ENCODE data around the gene ELL.

ELL gene

DNA sequence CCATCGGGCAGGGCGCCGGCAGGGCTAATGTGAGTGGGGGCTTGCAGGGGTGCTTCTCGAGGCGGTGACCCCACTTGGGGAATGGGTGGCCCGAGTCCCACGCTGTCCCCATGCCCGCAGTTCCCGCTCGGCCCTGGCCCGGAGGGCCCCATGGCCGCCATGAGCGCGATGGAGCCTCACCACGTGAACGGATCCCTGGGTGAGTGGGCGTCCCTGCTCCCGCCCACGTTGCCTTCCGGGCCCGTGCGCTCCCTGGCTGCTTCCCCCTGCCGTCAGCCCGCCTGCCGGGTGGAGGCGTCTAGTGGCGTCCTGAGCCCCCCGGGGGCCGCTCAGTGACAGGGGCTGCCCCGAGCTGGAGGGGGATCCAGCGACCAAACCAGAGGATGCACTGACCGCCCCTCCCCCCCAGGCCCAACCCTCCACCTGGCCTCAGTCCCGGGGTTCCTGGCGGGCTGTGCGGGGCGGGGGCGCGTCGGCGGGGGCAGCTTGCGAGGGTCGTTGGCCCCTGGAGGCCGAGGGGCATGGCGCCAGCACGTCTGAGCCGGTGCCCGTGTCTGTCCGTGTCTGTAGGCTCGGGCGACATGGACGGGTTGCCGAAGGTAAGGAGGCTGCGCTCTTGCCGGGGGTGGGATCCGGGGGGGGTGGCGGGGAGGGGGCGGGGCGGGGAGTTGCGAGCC is 88.7 kb downstream of the ELL start:
- DNase-seq (ENCODE audit: low spot score) = peak; percentile 80
- TF ChIP-seq CTCF (IDR thresholded peaks at IDR 0.05; ENCODE audit: extremely low read depth, missing control alignments) = no peak

DNA sequence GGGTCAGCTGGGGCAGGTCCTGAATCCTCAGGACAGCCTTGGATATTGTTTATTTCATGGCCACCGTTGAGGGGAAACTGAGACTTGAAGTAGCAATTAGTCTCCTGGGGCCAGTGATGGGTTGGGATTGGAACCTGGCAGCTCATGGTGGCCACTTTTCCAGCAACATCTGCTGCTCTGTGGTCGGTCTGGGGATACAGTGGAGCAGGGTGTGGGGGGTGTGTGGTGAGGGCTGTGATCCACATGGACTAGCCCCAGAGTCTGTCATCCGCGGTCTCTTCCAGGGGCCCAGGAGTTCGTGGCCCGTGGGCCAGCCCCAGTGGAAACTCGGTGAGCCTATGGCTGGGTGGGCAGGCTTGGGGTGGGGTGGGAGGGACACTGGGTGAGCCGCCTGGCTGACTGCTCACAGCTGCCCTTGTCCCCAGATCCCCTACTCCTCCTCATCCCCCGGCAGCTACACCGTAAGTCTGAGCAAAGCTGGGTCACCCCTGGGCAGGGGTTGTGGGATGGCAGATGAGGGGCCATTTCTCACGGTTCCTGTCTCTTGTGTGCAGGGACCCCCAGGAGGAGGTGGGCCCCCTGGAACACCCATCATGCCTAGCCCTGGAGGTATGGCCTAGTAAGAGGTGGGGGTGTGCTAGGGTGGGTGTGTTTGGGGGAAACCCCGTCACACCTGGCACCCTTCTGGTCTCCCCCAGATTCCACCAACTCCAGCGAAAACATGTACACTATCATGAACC is 89.4 kb downstream of the ELL start:
- no peak for DNase-seq (ENCODE audit: low spot score)
- no peak for TF ChIP-seq CTCF (IDR thresholded peaks at IDR 0.05; ENCODE audit: extremely low read depth, missing control alignments)

DNA sequence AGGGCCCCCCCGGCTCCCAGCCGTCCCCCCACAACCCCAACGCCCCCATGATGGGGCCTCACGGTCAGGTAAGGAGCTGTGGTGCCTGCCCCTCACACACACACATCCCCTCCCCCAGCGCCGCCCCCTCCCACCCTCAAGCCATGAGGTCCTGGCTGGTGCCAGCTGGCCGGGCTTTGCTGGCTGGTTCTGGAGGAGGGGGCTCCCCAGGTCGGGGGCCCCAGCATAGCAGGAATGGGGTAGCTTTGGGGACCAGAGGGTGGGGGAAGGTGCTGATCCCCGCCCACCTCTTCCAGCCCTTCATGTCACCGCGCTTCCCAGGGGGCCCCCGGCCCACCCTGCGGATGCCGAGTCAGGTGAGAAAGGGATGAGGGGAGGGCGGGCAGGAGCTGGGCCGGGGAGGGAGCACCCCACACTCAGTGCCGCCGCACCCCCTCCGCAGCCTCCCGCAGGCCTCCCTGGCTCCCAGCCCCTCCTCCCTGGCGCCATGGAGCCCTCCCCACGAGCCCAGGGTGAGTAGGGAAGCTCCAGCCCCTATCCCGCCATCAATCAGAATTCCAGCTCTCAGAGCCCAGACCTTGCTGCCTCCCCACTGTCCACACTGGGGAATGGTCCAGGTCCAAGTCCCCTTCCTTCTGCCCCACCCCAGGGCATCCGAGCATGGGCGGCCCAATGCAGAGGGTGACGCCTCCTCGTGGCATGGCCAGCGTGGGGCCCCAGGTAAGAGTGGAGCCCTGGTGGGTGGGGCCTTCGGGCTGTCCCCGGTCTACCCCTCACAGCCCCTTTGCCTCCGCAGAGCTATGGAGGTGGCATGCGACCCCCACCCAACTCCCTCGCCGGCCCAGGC is 90.3 kb downstream of the ELL start:
- TF ChIP-seq CTCF (IDR thresholded peaks at IDR 0.05; ENCODE audit: extremely low read depth, missing control alignments) = no peak
- no peak for DNase-seq (ENCODE audit: low spot score)

GRCh38 chr19:18430417-18431144 is 91.3 kb downstream of the ELL start:
- TF ChIP-seq CTCF (IDR thresholded peaks at IDR 0.05; ENCODE audit: extremely low read depth, missing control alignments) = no peak
- DNase-seq (ENCODE audit: low spot score) = no peak

GRCh38 chr19:18429717-18430416 is 92.0 kb downstream of the ELL start:
- no peak for TF ChIP-seq CTCF (IDR thresholded peaks at IDR 0.05; ENCODE audit: extremely low read depth, missing control alignments)
- DNase-seq (ENCODE audit: low spot score) = no peak

DNA sequence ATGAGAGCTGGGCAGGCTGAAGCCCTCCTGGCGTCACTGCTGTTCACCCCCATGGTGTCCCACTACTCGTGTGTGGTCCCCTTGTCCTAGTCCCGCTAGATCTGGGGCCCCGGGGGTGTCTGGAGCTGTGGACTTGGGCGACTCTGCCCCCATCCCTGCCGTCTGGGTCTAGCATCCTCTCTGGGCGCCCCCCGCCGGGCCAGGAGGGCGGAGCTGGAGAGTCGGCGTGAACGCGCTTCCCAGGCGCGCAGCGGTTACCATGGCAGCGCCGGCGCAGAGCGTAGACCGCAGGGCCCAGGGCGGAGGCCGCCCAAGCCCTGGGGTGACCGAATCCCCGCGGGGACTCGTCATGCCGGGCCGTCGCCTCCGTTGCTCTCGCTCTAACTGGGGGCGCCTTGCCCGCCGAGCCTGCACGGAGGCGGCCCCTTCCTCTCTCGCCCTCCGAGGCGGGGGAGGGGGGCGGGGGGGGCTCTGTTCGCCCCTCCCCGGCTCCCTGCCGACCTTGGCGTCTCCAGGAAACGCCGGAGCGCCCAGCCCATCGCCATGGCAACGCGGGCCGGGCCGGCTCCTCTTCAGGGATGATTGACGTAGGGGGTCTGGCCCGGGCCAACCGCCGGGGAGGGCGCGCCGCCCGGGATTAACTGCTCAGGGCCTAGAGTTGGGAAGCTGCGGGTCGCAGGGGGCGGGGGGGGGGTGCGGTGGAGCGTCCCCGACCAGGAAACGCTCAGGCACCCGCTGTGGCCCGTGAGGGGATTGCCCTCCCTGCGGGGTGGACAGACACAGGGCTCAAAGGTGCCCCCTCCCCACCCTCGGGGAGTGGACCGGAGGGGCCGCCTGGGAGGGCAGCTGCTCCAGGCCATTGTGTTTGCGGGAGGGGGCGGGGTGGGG is 92.8 kb downstream of the ELL start:
- peak; percentile 97 for DNase-seq (ENCODE audit: low spot score)
- TF ChIP-seq CTCF (IDR thresholded peaks at IDR 0.05; ENCODE audit: extremely low read depth, missing control alignments) = peak; percentile 9

All from GM20000 (cell line).